DND-41 (cell line): Measurements from ENCODE around the gene LILRA6.
"Not testable (repeated sequence)": the region's sequence is repeated elsewhere in the genome, so short reads cannot be mapped to it uniquely, and the experiment has no call there.

Source experiments
- CTCF ChIP-seq: IDR thresholded peaks from 2 replicates; pipeline ENCODE4 v1.5.1; 2012; ENCODE audit warnings: borderline replicate concordance, low read length, moderate library complexity, mild to moderate bottlenecking; ENCODE audit not compliant: poor library complexity, severe bottlenecking; ENCODE audit errors: extremely low read depth
- EZH2 ChIP-seq: IDR thresholded peaks from 3 replicates; pipeline ENCODE4 v1.6.1; 2012; ENCODE audit warnings: borderline replicate concordance, low read depth, mild to moderate bottlenecking, moderate library complexity, low read length, inconsistent platforms; ENCODE audit not compliant: severe bottlenecking

DNA sequence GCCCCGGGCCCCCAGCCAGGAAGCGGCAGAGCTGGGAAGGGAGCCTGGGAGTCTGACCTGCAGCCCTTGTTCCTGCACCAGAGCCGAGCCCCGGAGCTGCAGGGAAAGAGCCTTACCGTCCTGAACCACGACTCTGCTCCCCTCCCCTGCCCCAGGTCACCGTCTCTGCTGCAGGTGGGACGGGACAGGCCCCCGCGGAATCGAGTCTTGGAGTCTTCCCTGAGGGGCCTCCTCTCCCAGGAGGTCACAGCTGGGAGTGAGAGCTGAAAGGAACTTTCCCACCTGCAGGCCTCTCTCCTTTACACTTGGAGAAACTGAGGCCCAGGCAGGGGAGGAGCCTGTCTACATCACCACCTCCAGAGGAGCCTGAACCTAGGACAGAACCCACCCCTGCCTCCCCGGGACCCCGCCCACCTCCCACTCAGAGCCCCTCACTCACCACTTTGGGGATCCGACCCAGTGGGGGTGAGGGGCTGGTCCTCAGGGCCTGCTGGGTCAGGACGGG lies 34.6 kb upstream of the LILRA6 start:
- not testable (repeated sequence) for TF ChIP-seq CTCF, EZH2
